GM12878 (cell line): ENCODE data around the gene TGFB1I1.

Experiments
- ASH2L ChIP-seq: fragments of 300-600, 200-600 bp; sonication (generic); IDR thresholded peaks from 2 replicates; pipeline ENCODE4 v1.6.1; 2017; ENCODE audit warnings: low read depth, mild to moderate bottlenecking, borderline replicate concordance
- ATF3 ChIP-seq: IDR thresholded peaks from 2 replicates; pipeline ENCODE4 v1.6.1; 2011; ENCODE audit warnings: low read depth, mild to moderate bottlenecking, low read length, moderate library complexity, borderline replicate concordance; ENCODE audit errors: extremely low read depth
- CHD4 ChIP-seq: fragments of 200-600 bp; sonication (generic); IDR thresholded peaks from 2 replicates; pipeline ENCODE4 v1.6.1; 2016; ENCODE audit warnings: mild to moderate bottlenecking
- CTCF ChIP-seq, 3 experiments: IDR thresholded peaks in 2 of 3; conservative IDR thresholded peaks in 1 of 3; 2 replicates each; pipeline ENCODE4 v1.5.1; 2011; ENCODE audit warnings: low read depth in 3 of 3, low read length in 3 of 3, mild to moderate bottlenecking in 3 of 3, control low read depth in 2 of 3, moderate library complexity in 2 of 3, inconsistent platforms in 1 of 3, mixed read lengths in 1 of 3; ENCODE audit not compliant: control insufficient read depth in 2 of 3, insufficient read depth in 1 of 3; ENCODE audit errors: extremely low read depth in 1 of 3
- DPF2 ChIP-seq: fragments of 450-650 bp; IDR thresholded peaks from 2 replicates; pipeline ENCODE4 v1.6.1; 2017; ENCODE audit warnings: mild to moderate bottlenecking
- JUNB ChIP-seq: IDR thresholded peaks from 2 replicates; pipeline ENCODE4 v1.6.1; 2016; ENCODE audit warnings: antibody characterized with exemption, mild to moderate bottlenecking
- MEF2A ChIP-seq: IDR thresholded peaks from 2 replicates; pipeline ENCODE4 v1.6.1; 2011; ENCODE audit warnings: low read depth, mild to moderate bottlenecking, low read length, moderate library complexity; ENCODE audit not compliant: insufficient read depth
- RELA ChIP-seq: fragments of 450-650 bp; IDR thresholded peaks from 2 replicates; pipeline ENCODE4 v1.8.0; 2014; ENCODE audit warnings: borderline replicate concordance; ENCODE audit not compliant: partially characterized antibody
- RFX5 ChIP-seq: IDR thresholded peaks from 2 replicates; pipeline ENCODE4 v1.6.1; 2011; ENCODE audit warnings: low read depth, low read length, improper control_type of control experiment
- SIN3A ChIP-seq: IDR thresholded peaks from 2 replicates; pipeline ENCODE4 v1.6.1; 2012; ENCODE audit warnings: low read depth, low read length, improper control_type of control experiment
- SUZ12 ChIP-seq: fragments of 200-600 bp; sonication (generic); IDR thresholded peaks from one replicate; pipeline ENCODE4 v1.6.1; 2018; ENCODE audit warnings: antibody characterized with exemption, mild to moderate bottlenecking; ENCODE audit not compliant: unreplicated experiment
- TAF1 ChIP-seq: IDR thresholded peaks from 2 replicates; pipeline ENCODE4 v1.6.1; 2011; ENCODE audit warnings: mild to moderate bottlenecking, low read depth, low read length, borderline replicate concordance
- ZNF24 ChIP-seq: fragments of 450-650 bp; IDR thresholded peaks from 2 replicates; pipeline ENCODE4 v1.6.1; 2017; ENCODE audit warnings: antibody characterized with exemption, mild to moderate bottlenecking

- TF ChIP-seq CTCF (IDR thresholded peaks at IDR 0.05 in 2 of 3, conservative IDR thresholded peaks at IDR 0.05 in 1 of 3; ENCODE audit: control insufficient read depth in 2 of 3, extremely low read depth in 1 of 3, insufficient read depth in 1 of 3, low read depth in 3 of 3, low read length in 3 of 3) = no peak
- TF ChIP-seq SUZ12 = no peak
- no peak for TF ChIP-seq ASH2L
- no peak for TF ChIP-seq DPF2
- TF ChIP-seq ATF3 = no peak
- TF ChIP-seq RFX5 = no peak
- TF ChIP-seq RELA = no peak
- TF ChIP-seq MEF2A = no peak
- TF ChIP-seq SIN3A = no peak
- no peak for TF ChIP-seq ZNF24
- no peak for TF ChIP-seq TAF1
- TF ChIP-seq CHD4 = no peak
- TF ChIP-seq JUNB = no peak
These were observed 53.2 kb downstream of the TGFB1I1 start for GRCh38 chr16:31525113-31525512.
